PC-9 (cell line): ENCODE results near the gene DPM2. TPM values are rescaled to one million over a fixed set of nuclear protein-coding genes. Genes with fewer than 3 reads are reported as not detected.

Experiments
- BruUV-seq: library from RNA; stranded (reverse); fragments of 400-500 nt; replicated peaks from 2 replicates; lab custom pipeline; 2021; lab: Mats Ljungman, UMichigan
- CTCF ChIA-PET: fragments of 300-600 bp; sonication (Branson Sonifier 250); formaldehyde crosslinking; loops from one replicate; lab custom pipeline; 2022; ENCODE audit warnings: antibody characterized with exemption; lab: Charles Lee
- POLR2A ChIA-PET: fragments of 300-600 bp; sonication (Branson Sonifier 250); formaldehyde crosslinking; loops from one replicate; lab custom pipeline; 2022; ENCODE audit warnings: antibody characterized with exemption; ENCODE audit not compliant: unreplicated experiment; lab: Charles Lee
- DNase-seq, 2 experiments: peaks; one replicate each; pipeline versions ENCODE4 v3.0.0 to v3.0.0-alpha.2; 2015 to 2022; ENCODE audit warnings: mixed read lengths in 1 of 2
- H2AFZ ChIP-seq: fragments of 200-600 bp; sonication (generic); 2 replicates; pipeline ENCODE4 v1.8.1; 2017; ENCODE audit warnings: antibody characterized with exemption
- H3F3A ChIP-seq: fragments of 200-600 bp; sonication (generic); 2 replicates; pipeline ENCODE4 v1.8.1; 2017; ENCODE audit warnings: antibody characterized with exemption, mild to moderate bottlenecking, low read depth; ENCODE audit not compliant: insufficient read depth
- H3K27ac ChIP-seq: fragments of 200-600 bp; sonication (generic); 2 replicates; pipeline ENCODE4 v1.6.1; 2016; ENCODE audit warnings: mixed run types
- H3K27me3 ChIP-seq: fragments of 200-600 bp; sonication (generic); 2 replicates; pipeline ENCODE4 v1.6.1; 2016; ENCODE audit warnings: low read depth, mixed run types; ENCODE audit not compliant: insufficient read depth
- H3K36me3 ChIP-seq: fragments of 200-600 bp; sonication (generic); 2 replicates; pipeline ENCODE4 v1.6.1; 2016; ENCODE audit warnings: low read depth, mixed run types
- H3K4me1 ChIP-seq: fragments of 200-600 bp; sonication (generic); replicated peaks from 2 replicates; pipeline ENCODE4 v1.6.1; 2016; ENCODE audit warnings: mixed run types; ENCODE audit not compliant: insufficient read depth
- H3K4me2 ChIP-seq: fragments of 200-600 bp; sonication (generic); 2 replicates; pipeline ENCODE4 v1.6.1; 2017; ENCODE audit warnings: mixed run types
- H3K4me3 ChIP-seq: fragments of 200-600 bp; sonication (generic); 2 replicates; pipeline ENCODE4 v1.6.1; 2016; ENCODE audit warnings: mixed run types
- H3K79me2 ChIP-seq: fragments of 200-600 bp; sonication (generic); 2 replicates; pipeline ENCODE4 v1.6.1; 2017; ENCODE audit warnings: low read depth, mixed run types
- H3K9me2 ChIP-seq: fragments of 200-600 bp; sonication (generic); 2 replicates; pipeline ENCODE4 v1.8.1; 2017; ENCODE audit warnings: mild to moderate bottlenecking; ENCODE audit not compliant: insufficient read depth
- H3K9me3 ChIP-seq: fragments of 200-600 bp; sonication (generic); 2 replicates; pipeline ENCODE4 v1.8.1; 2016; ENCODE audit warnings: low read depth; ENCODE audit not compliant: insufficient read depth
- H4K20me1 ChIP-seq: fragments of 200-600 bp; sonication (generic); 2 replicates; pipeline ENCODE4 v1.8.1; 2017; ENCODE audit not compliant: insufficient read depth
- CTCF ChIP-seq: fragments of 200-600 bp; sonication (generic); conservative IDR thresholded peaks from 2 replicates; pipeline ENCODE4 v1.6.1; 2017; ENCODE audit warnings: mixed run types, antibody characterized with exemption, mild to moderate bottlenecking, moderate library complexity
- EZH2 ChIP-seq: fragments of 200-600 bp; sonication (generic); IDR thresholded peaks from 2 replicates; pipeline ENCODE4 v1.8.0; 2017; ENCODE audit warnings: antibody characterized with exemption, low read depth
- intact Hi-C: fragments of 100-400 bp; cut with micrococcal nuclease; formaldehyde crosslinking; loops from one replicate; pipeline ENCODE4 v1.10.0; 2022; ENCODE audit not compliant: unreplicated experiment
- total RNA-seq: library from RNA; stranded (reverse); gene quantifications from 2 replicates; pipeline ENCODE4 v1.2.3, GENCODE V29; 2021

DPM2 gene
- total RNA-seq, 1 experiment from 2014 or later, result 79.4 TPM

GRCh38 chr9:127942216-127943010, 4.8 kb upstream of the DPM2 start:
- H3K27ac ChIP-seq, result no peak overlapping the region

GRCh38 chr9:127941961-127942215, 4.2 kb upstream of the DPM2 start:
- Histone ChIP-seq H3K79me2 (peaks cover 6% of the 10 kb centered on the region), H3K4me1 (peaks cover 1% of the 10 kb centered on the region)
- POLR2A ChIA-PET, result no interaction called here

More at GRCh38 chr9:127942216-127943010, 4.8 kb upstream of the DPM2 start:
- H3K4me3 ChIP-seq, result no peak overlapping the region
- H3K9me3 ChIP-seq, result no peaks in the 10 kb centered on the region
- no TSS peak for BruUV-seq
- no peaks in the 10 kb centered on the region for H3K4me1 ChIP-seq
- no peak overlapping the region for H3K4me2 ChIP-seq
- H2AFZ ChIP-seq, result no peak overlapping the region
- no peak for TF ChIP-seq EZH2
- TF ChIP-seq CTCF, result peak; percentile 88
- peaks cover 7% of the 10 kb centered on the region for H4K20me1 ChIP-seq
- H3K79me2 ChIP-seq, result peaks cover under 1% of the 10 kb centered on the region; the same call in 1 of the 2 replicates
- CTCF ChIA-PET, result interaction anchor here (0.6 to 2.4 kb wide), 7 partner anchors 10 to 104 kb away, joined by 3 to 23 read pairs (median 7); no protein-coding TSS in a partner anchor
- H3F3A ChIP-seq, result peaks cover 65% of the 10 kb centered on the region
- peak in 1 of 2 experiments; percentile 46 for DNase-seq
- H3K9me2 ChIP-seq, result no peaks in the 10 kb centered on the region
- intact Hi-C loops, result loop anchor here (1.0 to 2.0 kb wide), 4 partner anchors 38 to 175 kb away; partner anchors contain the start of gene EEIG1
- H3K36me3 ChIP-seq, result peaks cover 31% of the 10 kb centered on the region; the same call in 1 of the 2 replicates
- POLR2A ChIA-PET, result no interaction called here
- no peaks in the 10 kb centered on the region for H3K27me3 ChIP-seq

More at GRCh38 chr9:127941961-127942215, 4.2 kb upstream of the DPM2 start:
- CTCF ChIA-PET, result interaction anchor here (0.6 kb wide), 1 partner anchor 92 kb away, joined by 3 read pairs; no protein-coding TSS in a partner anchor
- peaks cover 63% of the 10 kb centered on the region for H3F3A ChIP-seq
- H3K27ac ChIP-seq, result no peak overlapping the region
- H4K20me1 ChIP-seq, result peaks cover 5% of the 10 kb centered on the region
- peaks cover 31% of the 10 kb centered on the region; the same call in 1 of the 2 replicates for H3K36me3 ChIP-seq
- H3K9me2 ChIP-seq, result no peaks in the 10 kb centered on the region
- H3K4me3 ChIP-seq, result no peak overlapping the region
- no peaks in the 10 kb centered on the region for H3K27me3 ChIP-seq
- TF ChIP-seq EZH2 (no peak), CTCF (no peak)
- no peak overlapping the region for H2AFZ ChIP-seq
- H3K4me2 ChIP-seq, result no peak overlapping the region
- intact Hi-C loops, result loop anchor here (2.0 kb wide), 1 partner anchor 141 kb away; no protein-coding TSS in a partner anchor
- no peak for DNase-seq
- no TSS peak for BruUV-seq
- H3K9me3 ChIP-seq, result no peaks in the 10 kb centered on the region
